Activated CD4-positive, alpha-beta T cell treated with anti-CD3 and anti-CD28 coated beads for 1 hour (primary cell): ENCODE measurements around the gene RFX2.

Source experiments
- DNase-seq: peaks from one replicate; pipeline ENCODE4 v3.0.0-alpha.2; 2020

The RFX2 gene

DNA sequence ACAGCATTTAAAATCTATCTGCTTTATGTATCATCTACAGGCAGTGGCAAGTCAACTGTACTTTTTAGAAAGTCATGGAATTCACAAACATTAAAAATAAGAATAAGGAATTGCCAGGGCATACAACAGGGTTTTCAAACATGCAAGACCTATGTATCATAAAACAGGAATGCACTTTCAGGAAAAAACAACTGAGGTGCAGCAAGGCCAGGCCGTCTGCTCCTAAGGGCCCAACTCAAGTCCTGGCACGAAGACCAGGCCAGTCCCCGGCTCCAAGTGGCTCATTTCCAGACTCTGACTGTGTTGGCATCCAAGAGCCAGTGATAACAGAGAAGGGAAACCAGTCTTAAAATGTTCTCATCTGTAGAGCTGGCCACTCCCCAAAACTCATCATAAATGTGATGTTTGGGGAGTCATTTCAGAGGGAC lies 7.1 kb downstream of the RFX2 start:
- no peak for DNase-seq

DNA sequence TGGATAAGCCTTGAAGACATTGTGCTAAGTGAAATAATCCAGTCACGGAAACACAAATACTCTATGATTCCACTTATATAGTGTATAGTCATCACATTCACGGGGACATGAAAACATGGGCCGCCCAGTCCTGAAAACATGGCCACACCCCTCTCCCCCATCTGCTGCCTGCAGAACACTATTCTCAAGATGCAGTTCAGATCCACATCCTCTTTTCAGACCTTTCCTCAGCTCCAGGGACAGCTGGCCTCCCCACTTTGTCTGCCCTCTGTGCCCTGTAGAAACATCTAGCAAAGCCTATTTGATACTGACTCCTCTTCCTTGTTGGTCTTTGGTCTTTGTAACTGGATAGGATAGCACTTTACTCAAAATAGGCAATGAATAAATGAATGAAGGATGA lies 8.3 kb downstream of the RFX2 start:
- no peak for DNase-seq

DNA sequence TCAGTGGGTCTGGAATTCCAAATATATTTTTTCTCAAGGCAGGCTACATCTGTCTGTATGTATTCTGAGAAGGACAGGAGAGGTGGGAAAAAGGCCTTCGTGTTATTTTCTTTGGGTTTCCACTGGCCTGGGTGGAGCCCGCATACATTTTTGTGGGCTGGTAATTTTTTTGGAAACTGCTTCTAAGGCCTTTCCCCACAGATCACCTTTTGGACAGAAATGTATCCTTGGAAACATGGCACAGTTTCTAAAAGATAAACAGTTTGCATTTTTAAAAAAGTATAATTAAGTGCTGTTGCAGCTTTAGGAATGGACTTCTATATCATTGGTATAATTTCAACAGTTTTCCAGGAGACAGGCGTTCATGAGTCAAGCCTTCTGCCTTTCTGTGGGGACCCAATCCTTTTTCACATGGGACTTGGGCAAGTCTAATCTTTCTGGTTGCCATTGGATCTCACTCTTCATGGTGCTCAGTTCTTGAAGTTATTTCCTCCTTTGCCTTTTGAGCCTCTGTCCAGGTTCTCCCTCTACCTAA lies 8.9 kb downstream of the RFX2 start:
- DNase-seq = no peak

DNA sequence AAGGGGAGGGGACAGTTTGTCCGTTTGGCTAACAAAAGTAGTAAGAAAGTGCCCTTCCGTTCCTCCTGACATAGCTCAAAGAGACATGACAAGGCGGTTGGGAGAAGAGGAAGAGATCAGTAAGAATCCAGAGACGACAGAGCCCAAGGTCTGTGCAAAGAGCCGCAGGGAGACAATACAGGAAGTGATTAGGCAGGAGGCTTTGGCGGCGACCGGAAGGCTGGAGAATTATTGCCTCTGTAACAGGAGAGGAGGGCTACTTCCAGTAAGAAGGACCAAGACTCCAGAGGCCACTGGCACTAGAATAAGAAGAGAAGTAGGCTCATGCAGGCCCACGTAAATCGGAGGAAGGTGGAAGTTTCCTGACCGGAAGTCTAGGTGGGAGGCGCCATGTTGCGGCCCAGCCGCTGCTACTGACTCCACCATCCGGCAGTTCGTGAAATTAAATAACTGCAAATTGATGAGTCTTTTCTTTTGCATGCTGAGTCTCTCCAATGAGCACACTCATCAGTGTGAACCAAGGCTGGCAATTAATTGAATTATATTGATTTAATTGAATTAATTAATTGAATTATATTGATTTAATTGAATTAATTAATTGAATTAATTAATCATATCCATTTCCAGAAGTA lies 9.9 kb downstream of the RFX2 start:
- no peak for DNase-seq

DNA sequence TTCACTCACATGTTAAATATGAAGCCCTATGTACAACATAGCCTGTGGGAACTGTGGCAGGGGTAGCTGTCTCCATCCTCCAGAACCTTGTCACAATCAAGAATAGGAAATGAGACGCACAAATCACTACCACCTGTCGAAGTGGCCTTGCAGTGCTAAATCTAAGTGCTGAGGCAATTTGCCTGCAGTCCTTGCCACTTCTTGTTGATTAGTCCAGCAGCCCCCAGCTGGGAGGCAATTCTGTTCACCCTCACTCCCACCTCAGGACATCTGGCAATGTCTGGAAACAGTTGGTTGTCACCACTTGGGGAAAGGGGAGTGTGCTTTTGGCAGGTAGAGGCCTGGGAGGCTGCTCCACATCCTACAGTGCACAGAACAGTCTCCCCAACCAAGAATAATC lies 10.7 kb downstream of the RFX2 start:
- DNase-seq = no peak

DNA sequence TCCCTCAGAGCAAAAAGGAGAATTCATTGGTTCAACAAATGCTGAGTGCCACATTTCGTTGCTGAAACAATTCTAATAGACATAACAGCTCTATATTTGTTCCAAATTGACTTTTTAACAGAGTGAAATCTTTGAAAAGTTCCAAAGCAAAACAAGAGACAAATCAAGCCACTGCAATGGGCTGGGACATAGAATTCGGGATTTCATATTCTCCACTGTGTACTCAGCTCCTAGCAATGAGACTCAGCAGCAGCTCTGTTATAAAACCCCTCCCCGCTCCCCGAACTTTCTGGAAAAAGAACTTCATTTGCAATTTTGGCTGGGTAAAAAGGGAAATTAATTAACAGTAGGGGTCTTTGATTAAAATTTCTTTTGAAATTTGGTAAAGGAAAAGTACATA lies 11.3 kb downstream of the RFX2 start:
- DNase-seq = no peak

DNA sequence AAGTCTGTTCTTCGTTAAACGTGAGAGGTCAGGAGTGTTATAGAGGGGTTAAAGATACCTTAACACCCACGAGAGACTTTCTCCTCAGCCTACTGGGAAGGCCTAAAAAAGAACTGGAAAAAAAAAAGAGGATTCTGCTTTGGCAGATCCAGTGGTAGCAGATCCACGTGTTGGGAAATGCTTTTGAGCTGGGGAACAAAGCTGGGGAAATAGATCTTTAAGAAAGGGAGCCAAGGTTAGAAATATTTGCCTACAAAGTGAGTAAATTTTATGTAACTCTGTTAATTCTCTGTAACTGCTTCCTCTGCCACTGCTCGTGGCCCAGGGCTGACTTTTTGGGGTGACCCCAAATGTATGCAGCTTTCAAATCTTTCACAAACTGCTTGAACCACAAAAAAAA lies 11.7 kb downstream of the RFX2 start:
- DNase-seq = no peak

DNA sequence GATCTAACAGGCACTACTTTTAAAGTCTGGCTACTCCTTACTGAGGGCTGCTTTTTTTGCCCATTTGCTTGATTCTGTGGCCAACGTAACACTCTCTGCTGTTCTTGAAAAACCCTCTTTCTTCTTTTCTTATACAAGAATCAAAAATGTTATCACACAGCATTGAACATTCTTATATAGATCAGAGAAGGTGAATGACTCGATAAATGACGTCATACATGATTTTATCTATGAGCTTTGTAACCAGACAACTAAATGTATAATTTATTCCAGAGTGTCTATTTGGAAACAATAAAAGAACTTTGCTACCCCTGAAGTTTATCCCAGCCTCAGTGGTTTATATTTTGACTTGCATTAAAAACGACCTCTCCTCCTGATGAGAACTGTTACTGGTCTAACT lies 12.4 kb downstream of the RFX2 start:
- no peak for DNase-seq

DNA sequence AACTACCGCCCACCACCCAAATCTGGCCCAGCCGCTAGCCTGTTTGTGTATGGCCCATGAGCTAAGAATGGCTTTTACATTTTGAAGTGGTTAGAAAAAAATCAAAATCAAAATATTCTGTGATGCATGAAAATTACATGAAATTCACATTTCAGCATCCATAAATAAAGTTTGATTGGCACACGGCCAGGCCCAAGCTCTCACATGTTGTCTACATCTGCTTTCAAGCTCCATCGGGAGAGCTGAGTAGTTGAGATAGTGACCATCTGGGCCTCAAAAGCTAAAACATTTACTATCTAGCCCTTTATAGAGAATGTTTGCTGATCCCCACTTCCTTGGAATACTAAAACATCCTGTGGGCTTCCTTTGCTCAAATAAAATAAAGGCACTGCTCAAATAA lies 14.5 kb downstream of the RFX2 start:
- DNase-seq = no peak

DNA sequence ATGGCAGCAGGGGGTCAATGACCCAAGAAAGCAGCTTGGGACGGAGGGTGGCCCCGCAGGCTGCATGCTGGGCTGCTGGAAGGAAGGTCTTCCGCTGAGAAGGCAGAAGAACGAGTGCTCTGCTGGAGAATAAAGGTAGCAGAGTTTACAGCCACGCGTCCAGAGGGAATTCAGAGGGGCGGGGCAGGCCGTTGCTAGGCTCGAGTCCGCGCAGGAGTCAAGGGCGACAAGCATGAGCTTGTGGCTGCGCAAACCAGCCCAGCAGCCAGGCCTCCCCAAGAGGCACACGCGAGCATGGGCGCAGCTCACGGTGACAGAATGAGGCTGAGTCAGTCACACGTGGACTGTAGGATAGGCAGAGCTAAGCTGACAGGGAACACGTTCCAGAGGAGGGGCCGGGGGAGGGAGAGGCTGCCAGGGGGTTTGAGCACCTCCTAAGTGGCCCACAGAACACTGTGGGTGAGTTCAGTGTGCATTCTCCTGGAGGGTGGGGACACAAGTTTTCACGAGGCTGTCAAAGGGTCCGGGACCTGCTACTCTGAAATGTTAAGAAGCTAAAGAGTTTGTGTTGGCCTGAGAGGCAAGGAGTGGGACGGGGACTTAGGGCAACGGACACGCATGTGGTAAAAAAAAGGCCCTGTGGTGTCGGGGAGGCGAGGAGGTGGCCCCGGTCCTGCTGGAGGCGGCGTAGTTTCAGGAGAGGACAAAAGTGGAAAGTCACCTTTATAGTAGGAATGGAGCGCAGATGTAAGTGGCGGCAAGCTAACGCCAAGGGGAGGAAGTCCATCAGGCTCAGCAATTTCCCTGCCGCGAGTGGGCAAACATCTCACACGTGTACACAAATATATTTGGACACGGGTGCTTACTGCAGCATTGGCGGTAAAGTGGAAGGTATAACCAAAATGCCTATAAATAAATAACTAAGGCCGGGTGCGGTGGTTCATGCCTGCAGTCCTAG lies 17.7 kb downstream of the RFX2 start:
- DNase-seq = no peak

DNA sequence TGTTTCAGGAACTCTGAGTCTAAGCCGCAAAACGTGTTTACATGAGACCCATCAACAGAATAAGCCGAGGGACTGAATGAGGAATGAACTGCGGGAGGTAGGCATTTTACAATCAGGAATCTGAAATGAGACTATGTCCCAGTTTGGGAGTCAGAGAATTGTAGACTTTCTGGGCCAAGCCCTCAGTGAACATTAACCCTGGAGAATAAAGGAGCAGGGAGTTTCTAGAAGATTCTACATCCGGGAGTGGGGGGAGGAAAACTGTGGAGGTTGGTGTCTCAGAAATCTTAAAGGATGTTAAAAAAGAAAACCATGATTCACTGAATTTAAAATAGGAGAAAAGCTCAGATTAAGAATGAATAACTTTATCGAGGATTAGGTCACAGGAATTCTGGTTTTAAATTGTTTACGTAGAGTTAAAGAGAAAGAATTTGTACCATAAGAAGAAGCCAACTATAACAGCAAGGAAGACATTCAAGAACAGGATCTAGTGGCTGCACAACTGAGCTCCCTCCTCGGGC lies 18.5 kb downstream of the RFX2 start:
- DNase-seq = no peak

DNA sequence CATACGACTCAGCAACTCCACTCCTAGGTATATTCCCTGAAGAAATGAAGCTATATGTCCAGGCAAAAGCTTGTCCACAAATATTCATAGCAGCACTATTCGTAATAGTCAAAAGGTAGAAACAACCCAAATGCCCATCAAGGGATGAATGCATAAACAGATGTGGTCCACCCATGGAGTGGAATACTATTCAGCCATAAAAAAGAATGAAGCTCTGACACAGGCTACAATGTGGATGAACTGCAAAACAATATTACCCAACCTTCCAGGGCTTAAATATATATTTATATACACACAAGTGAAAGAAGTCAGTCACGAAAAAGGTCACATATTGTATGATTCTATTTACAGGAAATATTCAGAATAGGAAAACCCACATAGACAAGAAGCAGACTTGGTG lies 19.7 kb downstream of the RFX2 start:
- no peak for DNase-seq

DNA sequence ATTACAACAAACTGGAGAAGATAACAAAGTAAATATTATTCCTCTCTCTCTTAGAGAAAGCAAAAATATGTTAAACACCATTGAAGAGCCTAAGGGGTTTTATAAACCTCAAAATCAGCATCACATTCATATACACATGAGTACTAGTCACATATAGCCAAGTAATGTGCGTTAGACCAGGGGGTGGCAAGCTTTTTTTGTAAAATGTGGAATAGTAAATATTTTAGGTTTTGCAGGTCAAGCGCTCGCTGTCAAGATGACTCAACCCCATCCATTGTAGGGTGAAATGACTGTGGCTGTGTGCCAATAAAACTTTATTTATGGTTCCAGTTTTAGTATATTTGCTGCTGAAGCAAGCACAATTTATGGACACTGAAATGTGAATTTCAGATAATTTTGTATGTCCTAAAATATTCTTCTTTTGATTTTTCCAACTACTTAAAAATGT lies 21.7 kb downstream of the RFX2 start:
- DNase-seq = no peak

DNA sequence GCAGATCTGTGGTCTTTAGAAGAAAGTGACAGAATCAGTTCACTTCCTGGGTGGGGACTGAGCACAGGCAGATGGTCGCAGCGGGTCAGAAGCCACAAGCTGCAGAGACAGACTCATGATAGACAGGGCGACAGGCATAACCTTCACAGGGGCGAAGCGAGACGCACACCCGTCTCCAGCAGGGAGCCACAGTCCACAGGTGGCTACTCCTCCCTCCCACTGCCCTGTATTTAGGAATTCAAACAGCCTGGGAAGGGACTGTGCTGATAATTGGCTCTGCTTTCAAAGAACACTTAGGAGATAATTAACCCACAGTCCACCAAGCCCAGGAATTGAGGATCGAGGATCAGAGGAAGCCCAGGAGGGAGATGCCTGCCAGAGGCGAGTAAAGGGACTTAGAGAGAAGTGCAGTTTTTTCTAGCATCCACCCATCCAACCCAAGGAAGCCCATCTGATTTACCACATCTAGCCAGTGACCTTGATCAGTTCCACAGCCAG lies 23.2 kb downstream of the RFX2 start:
- no peak for DNase-seq

DNA sequence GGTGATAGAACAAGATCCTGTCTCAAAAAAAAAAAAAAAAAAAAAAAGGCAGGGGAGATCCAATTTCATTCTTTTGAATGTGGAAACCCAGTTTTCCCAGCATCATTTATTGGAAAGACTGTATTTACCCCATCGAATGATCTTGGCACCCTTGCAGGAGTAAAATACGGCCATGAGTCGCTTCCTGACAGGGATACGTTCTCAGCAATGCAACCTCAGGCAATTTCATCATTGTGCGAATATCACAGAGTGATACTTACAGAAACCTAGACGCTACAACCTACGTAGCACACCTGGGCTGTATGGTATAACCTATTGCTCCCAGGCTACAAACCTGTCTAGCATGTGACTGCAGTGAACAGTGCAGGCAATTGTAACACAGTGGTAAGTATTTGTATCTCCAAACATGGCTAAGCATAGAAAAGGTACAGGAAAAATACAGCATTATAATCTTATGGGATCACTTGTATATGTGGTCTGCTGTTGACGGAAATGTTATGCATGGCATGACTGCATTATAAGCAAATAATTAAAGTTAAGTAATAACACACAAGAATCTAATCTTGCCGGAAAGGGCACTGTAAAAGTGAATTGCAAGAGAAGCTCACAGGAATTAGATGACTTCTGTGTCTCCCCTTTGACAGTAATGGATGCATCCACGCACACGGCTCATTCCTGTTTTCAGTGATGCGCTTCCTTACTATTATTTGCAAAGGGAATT lies 24.1 kb downstream of the RFX2 start:
- DNase-seq = no peak

DNA sequence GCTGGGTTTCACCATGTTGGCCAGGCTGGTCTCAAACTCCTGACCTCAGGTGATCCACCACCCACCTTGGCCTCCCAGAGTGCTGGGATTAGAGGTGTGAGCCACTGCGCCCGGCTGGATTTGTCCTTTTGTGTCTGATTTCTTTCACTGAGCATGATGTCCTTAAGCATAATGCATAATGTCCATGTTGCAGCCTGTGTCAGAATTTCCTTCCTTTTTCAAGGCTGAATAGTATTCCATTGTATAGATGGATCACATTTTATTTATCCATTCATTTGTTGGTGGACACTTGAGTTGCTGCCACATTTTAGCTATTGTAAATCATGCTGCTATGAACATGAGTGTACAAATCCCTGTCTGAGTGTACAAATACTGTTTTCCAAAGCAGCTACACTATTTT lies 25.5 kb downstream of the RFX2 start:
- no peak for DNase-seq

DNA sequence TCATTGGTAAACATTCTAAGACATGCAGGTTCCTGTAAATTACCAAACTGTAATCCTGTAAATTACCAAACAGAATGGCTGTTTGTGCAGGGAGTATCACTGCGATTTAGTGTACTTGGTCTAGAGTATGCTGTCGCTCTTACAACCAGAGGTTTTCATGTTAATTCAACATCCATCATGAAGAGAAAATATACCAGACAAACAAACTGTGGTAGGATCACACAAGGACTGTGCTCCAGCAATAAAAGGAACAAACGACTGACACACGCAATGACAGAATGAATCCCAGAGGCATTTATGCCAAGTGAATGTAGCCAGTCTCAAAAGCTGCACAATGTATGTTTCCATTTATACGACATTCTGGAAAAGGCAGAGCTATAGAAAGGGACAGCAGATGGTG lies 31.2 kb downstream of the RFX2 start:
- DNase-seq = no peak

DNA sequence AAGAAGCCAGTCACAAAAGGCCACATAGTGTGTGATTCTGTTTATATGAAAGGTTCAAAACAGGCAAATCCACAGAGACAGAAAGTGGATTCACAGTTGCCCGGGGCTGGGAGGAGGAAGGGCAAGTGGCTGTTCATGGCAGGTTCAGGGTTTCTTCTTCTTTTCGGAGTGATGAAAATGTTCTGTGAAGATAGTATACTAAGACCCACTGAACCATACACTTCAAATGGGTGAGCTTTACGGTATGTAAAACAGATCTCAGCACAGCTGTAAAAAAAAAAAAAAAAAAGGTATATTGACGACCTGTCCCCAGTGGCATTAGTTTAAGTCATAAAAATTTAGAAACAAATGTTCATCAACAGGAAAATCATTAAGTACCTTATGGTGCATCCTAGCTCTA lies 32.2 kb downstream of the RFX2 start:
- DNase-seq = no peak

DNA sequence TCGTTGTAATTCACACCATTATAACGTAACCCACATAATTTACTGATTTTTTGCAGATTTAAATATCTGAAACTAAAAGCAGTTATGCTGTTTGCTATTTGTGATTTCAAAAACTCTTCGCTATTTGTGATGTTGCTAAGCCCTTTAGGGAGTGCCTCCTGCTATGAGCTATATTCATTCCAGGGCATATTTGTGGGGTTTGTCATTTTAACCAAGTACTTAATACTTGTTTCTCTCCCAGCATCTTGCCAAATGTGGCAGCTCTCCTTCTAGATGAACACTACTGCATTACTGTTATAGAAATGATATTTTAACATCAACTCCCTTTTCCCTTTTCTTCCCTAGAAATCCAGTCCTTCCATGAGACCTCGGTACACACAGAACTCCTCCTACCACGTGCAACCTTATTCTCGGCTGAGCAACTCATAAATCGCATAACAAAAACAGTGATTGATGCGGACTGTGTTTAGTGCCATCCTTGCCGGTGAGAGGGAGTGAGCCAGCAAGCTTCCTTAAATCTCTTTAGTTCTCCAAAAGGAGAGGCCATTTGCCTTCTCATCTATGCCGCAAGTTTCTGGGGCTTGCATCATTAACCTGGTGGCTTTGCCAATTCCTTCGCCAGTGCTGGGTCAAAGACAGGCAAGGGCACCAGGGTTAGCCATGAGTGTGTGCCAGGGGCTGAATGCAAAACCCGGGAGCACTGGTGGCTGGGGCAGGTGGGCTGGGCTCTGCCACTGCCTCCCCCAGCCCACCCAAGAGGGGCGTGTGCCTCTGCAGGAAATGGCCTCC lies 33.4 kb downstream of the RFX2 start:
- DNase-seq = no peak

DNA sequence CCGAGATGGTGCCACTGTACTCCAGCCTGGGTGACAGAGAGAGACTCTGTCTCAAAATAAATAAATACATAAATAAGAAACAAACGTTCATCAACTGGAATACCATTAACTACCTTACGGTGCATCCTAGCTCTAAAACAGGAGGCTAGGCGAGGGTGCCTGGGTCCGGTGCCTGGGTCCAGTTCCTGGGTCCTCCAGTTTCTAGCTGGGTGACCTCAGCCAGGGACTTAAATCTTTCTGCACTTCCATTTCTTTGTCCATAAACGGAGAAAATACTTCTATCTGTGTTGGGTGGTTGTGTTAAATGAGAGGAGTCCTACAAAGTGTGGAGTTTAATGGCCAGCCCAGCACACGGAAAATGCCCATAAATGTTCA lies 34.0 kb downstream of the RFX2 start:
- DNase-seq = no peak

DNA sequence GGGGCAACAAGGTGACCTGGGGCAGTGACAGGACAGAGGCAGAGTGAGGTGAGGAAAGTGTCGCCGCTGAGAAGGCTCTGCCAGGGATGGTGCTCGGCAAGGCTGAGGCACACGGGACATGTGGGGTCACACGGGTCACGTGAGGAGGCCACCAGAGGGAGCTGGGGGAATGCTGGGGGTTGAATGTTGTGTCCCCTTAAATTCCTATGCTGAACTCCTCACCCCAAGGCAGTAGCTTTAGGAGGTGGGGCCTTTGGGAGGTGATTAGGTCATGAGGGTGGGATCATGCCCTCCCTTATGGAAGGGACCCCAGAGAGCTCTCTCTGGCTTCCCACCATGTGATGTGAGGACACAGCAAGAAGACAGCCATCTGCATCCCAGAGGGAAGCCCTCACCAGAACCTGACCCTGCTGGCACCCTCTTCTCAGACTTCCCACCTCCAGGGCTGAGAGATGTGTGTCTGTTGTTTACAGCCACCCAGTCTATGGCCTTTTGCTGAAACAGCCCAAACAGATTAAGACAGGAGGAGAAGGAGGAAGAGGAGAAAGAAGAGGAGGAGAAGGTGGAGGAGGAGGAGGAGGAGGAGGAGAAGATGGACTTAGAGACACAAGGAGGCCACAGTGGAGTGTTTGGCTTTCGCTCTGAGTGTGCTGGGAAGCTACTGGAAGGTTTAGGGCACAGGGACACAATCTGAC lies 35.4 kb downstream of the RFX2 start:
- no peak for DNase-seq
